ENCODE measurements around the gene DCLK2. TPM values are rescaled to one million over a fixed set of nuclear protein-coding genes. Genes with fewer than 3 reads are reported as not detected.

Gene DCLK2
- total and polyA plus RNA-seq, 2 of the 4 experiments (the other 2 are of a cell fraction) = 11.3 to 15.5 TPM

DNA sequence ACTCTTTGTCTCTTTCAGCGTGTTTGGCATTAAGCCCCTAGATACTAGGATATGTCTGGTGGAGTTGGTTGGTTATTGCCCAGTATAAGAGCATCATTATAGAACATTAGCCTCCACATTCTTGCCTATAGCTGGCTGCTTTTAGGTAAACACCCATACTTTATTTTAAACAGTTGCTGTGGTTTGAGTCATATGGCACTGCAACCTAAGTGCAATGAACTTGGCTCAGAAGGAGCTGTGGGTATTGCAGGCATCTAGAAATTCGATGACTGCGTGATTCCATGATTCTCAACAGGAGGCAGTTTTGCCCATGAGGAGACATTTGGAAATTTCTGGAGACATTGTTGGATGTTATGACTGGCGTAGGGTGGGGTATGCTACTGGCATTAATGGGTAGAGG lies 49.5 kb downstream of the DCLK2 start:
- no peaks in the 10 kb centered on the region for H4K20me1 ChIP-seq (ENCODE audit: insufficient read depth, low read length)
- H3K18ac ChIP-seq (ENCODE audit: low read depth, low read length) = peak overlapping the region; percentile 48; the same call in 1 of the 2 replicates
- dilution Hi-C loops (cut with HindIII; ENCODE audit: low sequenced_read_pairs, unreplicated experiment) = no loop called here

More for the DNA sequence above, 49.5 kb downstream of the DCLK2 start:
- H2BK5ac ChIP-seq (ENCODE audit: low read depth, low read length, poor library complexity, severe bottlenecking) = peak overlapping the region; percentile 5
- peak overlapping the region in 1 of 2 experiments; percentile 31; a peak in 1 of 4 replicates for H4K8ac ChIP-seq (ENCODE audit: low read depth in 2 of 2, low read length in 2 of 2)
- intact Hi-C loops (cut with micrococcal nuclease) = no loop called here
- H3K79me1 ChIP-seq (ENCODE audit: low read depth in 1 of 2, low read length in 2 of 2) = peaks cover 37 to 47% of the 10 kb centered on the region in 2 experiments
- peak overlapping the region; percentile 10; the same call in 1 of the 3 replicates for H2BK15ac ChIP-seq (ENCODE audit: low read depth, low read length)
- WGBS, 2 experiments (ENCODE audit: extremely low coverage in 2 of 2, insufficient read length in 1 of 2) = 94% methylated on average over 2 of the region's 4 CpGs; no CpG with 5 or more reads in 1 of the 2 experiments
- no peak overlapping the region for H2AFZ ChIP-seq (replicated peaks; ENCODE audit: low read length, poor library complexity)
- no peak overlapping the region for H4K91ac ChIP-seq (ENCODE audit: insufficient read depth, low read depth, low read length)
- peak overlapping the region; percentile 71; the same call in 1 of the 2 replicates for H3K4ac ChIP-seq (ENCODE audit: low read depth, low read length)
- H2BK120ac ChIP-seq (ENCODE audit: low read depth, low read length) = peak overlapping the region; percentile 20; the same call in 1 of the 2 replicates
- H2AK9ac ChIP-seq (replicated peaks; ENCODE audit: low read depth, low read length, poor library complexity) = no peak overlapping the region
- H2BK20ac ChIP-seq (ENCODE audit: low read depth, low read length) = peak overlapping the region; percentile 45; the same call in 1 of the 2 replicates
- H3K23ac ChIP-seq (ENCODE audit: low read depth, low read length) = no peak overlapping the region; the same call in 1 of the 2 replicates
- no TSS peak for BruUV-seq (replicated peaks)
- ChIA-PET POLR2A (ENCODE audit: unreplicated experiment) (no interaction called here), CTCF (no interaction called here)
- H3K9me3 ChIP-seq (ENCODE audit: control insufficient read depth, insufficient read depth, low read length) = no peaks in the 10 kb centered on the region
- H3K14ac ChIP-seq (replicated peaks; ENCODE audit: low read depth, low read length) = peak overlapping the region; percentile 46
- H4K5ac ChIP-seq (ENCODE audit: low read depth, low read length) = peak overlapping the region; percentile 16; the same call in 1 of the 2 replicates
- peak overlapping the region; percentile 38; the same call in 1 of the 2 replicates for H2AK5ac ChIP-seq (ENCODE audit: low read depth, low read length)
- no peaks in the 10 kb centered on the region for H3K27me3 ChIP-seq (ENCODE audit: control insufficient read depth, insufficient read depth, low read length)
- no peak for TF ChIP-seq CHD1 (IDR thresholded peaks at IDR 0.05; ENCODE audit: low read depth, low read length)
- peak; percentile 45; the same call in 1 of the 2 replicates for TF ChIP-seq MAFK (IDR thresholded peaks at IDR 0.05; ENCODE audit: low read depth, low read length)
- TF ChIP-seq CEBPB (IDR thresholded peaks at IDR 0.05; ENCODE audit: low read depth, low read length) = peak; percentile 39; the same call in 1 of the 2 replicates
- DNase-seq = peak; percentile 68
- no peak overlapping the region; the same call in 1 of the 2 replicates for H3K4me2 ChIP-seq (ENCODE audit: low read depth, low read length)
- H3K9ac ChIP-seq (ENCODE audit: low read depth, low read length) = no peak overlapping the region
- in situ Hi-C loops (cut with MboI; ENCODE audit: low sequenced_read_pairs) = no loop called here
- H3K27ac ChIP-seq (ENCODE audit: insufficient read depth, low read length) = no peak overlapping the region
- no peak overlapping the region for H3K56ac ChIP-seq (ENCODE audit: extremely low read depth, insufficient read depth, low read length)
- ATAC-seq (ENCODE audit: low read depth) = peak; percentile 35; the same call in 1 of the 2 replicates
- H3K36me3 ChIP-seq (ENCODE audit: control insufficient read depth, insufficient read depth, low read length) = no peaks in the 10 kb centered on the region
- H3K4me3 ChIP-seq (ENCODE audit: insufficient read depth, low read depth, low read length) = no peak overlapping the region
- H3K9me1 ChIP-seq (ENCODE audit: insufficient read depth, low read length) = peaks cover 6% of the 10 kb centered on the region; the same call in 1 of the 2 replicates
- peaks cover 9% of the 10 kb centered on the region for H3K4me1 ChIP-seq (ENCODE audit: control insufficient read depth, insufficient read depth, low read length)

Measured in IMR-90 (cell line).